Thyroid gland (tissue), 4 donors: Measurements from ENCODE around the gene KAT7.
"Not testable (repeated sequence)": the region's sequence is repeated elsewhere in the genome, so short reads cannot be mapped to it uniquely, and the experiment has no call there.

ENCODE experiments used
- POLR2A ChIP-seq, 2 donors: fragments of 450-650 bp; IDR thresholded peaks; one replicate each; pipeline ENCODE4 v1.6.1; 2017; ENCODE audit warnings: antibody characterized with exemption in 2 of 2, mild to moderate bottlenecking in 2 of 2, moderate library complexity in 1 of 2
- TF ChIP-seq, protein P1 (sequence below), 6 experiments: fragments of 200-600 bp in 3 of 6; fragments of 450-650 bp in 3 of 6; sonication (generic) in 3 of 6; IDR thresholded peaks; one replicate each; pipeline ENCODE4 v1.5.1; 2016 to 2019; ENCODE audit warnings: antibody characterized with exemption in 6 of 6, mild to moderate bottlenecking in 2 of 6, inconsistent platforms in 1 of 6, moderate library complexity in 1 of 6

DNA sequence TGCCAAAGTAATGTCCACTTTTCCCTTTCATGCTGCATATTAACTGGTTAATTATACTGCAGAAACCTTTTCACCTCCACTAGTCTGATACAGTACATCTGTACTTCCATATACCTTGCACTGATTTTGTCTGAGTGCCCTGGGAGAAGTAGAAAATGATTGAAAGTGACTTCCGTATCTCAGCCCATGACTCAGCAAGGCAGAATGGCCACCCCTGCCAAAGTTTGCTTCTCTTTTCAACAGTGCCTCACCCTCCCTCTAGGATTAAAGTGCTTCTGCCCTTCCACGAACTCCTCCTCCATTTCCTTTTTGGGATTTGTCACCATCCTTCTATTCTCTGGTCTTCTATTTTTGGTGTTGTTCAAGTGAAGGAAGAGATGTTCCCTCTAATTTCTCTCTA lies 39.8 kb downstream of the KAT7 start:
- TF ChIP-seq, protein P1, sequence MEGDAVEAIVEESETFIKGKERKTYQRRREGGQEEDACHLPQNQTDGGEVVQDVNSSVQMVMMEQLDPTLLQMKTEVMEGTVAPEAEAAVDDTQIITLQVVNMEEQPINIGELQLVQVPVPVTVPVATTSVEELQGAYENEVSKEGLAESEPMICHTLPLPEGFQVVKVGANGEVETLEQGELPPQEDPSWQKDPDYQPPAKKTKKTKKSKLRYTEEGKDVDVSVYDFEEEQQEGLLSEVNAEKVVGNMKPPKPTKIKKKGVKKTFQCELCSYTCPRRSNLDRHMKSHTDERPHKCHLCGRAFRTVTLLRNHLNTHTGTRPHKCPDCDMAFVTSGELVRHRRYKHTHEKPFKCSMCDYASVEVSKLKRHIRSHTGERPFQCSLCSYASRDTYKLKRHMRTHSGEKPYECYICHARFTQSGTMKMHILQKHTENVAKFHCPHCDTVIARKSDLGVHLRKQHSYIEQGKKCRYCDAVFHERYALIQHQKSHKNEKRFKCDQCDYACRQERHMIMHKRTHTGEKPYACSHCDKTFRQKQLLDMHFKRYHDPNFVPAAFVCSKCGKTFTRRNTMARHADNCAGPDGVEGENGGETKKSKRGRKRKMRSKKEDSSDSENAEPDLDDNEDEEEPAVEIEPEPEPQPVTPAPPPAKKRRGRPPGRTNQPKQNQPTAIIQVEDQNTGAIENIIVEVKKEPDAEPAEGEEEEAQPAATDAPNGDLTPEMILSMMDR (IDR thresholded peaks at IDR 0.05) = not testable (repeated sequence)
- TF ChIP-seq POLR2A (IDR thresholded peaks at IDR 0.05) = not testable (repeated sequence)
